NCI-H2081 (cell line): ENCODE data around the gene MPHOSPH8.
"Not testable (repeated sequence)": the region's sequence is repeated elsewhere in the genome, so short reads cannot be mapped to it uniquely, and the experiment has no call there.

Experiments
- DNase-seq, 2 experiments: peaks; one replicate each; lab custom pipeline; 2025; lab: John Stamatoyannopoulos, UW

MPHOSPH8 gene

DNA sequence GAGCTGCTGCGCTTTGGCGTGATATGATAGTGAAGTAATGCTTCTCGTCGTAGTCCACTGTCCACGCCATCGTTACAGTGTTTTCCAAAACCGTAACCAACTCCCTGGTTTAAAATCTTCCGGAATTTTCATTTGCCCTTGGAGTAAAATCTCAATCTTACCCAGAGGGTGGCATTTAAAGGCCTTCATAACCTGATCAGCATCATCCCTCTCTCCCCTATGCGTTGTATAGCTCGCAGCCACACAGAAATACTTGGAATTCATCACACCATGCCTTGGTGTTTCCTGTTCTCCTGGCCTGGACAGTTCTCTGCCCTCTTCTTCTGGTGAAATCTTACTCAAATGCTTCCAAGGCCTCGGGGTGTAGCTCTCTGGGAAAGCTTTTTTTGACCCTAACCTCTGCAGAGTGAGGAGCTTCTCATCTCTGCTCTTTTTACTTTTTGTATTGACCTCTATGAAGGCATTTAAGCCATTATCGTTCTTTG is 839 bp downstream of the MPHOSPH8 start:
- DNase-seq = peak in 1 of 2 experiments; percentile 1

DNA sequence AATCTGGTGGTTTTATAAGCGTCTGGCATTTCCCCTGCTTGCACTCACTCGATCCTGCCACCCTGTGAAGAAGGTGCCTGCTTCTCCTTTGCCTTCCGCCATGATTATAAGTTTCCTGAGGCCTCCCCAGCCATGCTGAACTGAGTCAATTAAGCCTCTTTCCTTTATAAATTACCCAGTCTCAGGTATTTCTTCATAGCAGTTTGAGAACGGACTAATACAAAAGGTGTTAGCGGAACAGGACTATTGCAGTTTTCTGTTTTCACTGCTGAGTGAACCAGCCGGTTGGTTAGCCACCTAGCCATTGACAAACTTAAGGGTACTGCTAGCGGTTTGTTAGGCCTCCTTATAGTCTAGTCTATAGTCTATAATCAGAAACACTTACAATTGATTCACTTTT is 2.5 kb downstream of the MPHOSPH8 start:
- not testable (repeated sequence) for DNase-seq

DNA sequence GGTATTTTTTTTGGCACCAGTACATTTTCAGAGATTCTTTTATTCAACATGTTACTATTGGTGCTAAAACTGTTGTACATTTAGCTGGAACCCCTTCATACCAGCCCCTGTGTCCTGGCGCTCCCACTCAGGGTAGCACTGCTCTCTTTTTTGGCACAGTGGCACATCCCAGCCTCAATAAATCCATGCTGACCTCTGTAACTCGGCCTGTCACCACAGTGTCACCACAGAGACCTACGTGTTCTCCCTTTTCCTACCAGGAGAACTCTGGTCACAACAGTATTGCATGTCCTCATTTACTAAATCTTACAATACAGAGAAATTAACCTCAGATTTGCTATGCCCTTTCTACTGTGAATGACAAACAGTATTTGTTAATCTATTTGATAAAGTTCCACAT is 10.2 kb downstream of the MPHOSPH8 start:
- DNase-seq = no peak

DNA sequence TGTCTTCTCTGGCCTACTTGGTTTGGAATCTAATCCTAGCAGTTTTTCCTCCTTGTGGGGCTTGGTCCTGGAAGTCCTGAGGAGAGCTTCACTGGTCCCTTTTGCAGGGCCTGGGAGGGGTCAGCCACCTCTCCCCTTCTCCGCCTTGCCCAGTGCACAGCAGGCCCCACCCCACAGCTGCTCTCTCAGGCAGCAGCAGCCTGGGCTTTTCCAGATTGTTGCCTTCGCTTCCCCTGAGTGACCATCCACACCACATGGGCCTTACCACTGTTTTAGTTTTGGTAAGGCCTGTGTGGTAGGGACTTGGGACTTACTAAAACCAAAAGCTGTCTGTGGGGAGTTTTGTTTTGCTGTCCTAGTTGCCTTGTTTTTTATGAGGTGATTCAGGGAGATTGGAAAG is 11.5 kb downstream of the MPHOSPH8 start:
- DNase-seq = no peak

DNA sequence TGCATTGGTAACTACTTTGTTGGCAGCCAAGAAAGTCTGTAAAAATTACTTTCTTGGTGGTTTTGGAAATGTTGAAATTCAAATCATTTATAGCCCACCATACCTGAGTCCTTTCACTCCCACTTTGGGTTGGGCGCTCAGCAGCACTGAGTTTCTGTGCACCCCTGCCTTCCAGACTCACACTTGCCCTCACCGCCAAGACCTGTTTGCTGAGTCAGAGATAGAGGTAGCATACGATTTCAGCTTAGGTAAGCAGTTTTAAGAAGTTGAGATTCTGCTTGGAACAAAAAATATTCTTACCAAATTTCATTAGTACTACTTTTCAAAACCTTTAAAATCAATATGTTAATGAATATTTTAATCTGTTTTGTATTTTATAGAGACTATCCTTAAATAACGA is 12.6 kb downstream of the MPHOSPH8 start:
- DNase-seq = no peak

DNA sequence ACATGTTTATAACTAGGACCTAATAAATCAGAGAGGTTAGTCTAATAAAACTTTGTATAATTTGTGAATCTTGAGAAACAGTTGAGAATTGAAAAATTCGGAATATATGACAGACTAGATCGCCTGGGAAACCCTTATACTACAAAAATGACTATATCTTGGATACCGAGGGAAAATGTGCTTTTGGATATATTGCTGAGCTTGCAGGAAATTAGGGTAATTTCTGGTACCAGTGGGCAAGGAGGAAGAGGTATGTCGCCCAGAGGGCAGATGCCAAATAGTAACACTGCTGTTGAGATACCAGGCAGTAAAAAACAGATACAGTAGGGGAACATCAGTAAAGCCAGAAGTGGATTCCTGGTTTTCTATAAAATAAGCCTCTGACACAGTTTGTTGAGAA is 17.3 kb downstream of the MPHOSPH8 start:
- DNase-seq = no peak

DNA sequence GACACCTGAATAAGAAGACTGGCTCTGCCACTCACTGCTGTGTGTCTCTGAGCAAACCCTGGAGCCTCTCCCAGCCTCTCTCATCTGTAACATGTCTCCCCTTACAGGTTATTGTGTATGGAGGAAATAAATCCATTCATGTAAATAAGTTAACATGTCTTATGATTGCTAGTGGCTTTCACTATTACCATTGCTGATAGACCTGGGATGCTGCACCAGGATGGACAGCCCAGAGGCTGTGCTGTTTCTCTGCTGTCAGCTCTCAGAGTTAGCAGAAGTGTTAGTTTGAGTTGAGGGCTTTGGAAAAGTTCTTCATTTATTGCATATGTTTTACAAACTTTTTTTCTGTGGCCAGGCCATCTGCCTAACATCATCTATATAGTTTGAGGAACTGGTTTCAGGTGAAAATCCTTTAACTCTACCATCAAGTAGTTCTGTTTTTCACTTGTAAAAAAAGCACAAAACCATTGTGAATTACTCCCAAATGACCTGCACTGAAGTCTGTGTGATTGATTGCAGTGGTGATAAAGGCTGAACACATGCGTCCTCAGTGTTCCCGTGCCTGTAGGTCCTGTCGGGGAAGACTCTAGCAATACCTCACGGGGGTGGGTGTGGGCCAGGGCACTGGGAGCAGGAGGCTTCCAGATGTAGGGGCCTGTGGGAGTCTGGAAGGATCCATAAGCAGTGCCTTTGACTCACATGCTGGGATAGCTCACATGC is 24.6 kb downstream of the MPHOSPH8 start:
- DNase-seq = no peak

DNA sequence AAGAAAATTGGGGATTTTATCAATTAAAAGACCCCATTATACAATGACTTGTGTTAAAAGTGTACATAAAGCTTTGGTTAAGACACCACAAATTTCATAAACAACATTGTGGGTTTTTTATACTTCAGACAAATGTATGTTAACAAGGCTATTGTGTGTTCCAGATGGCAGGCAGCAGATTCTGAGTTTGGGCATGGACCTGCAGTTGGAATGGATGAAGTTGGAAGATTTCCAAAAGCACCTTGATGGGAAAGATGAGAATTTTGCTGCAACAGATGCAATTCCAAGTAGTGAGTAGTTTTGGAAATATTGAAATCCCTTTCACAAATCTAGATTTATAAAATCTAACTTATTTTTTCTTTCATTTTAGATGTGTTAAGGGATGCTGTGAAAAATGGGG is 25.4 kb downstream of the MPHOSPH8 start:
- DNase-seq = no peak

DNA sequence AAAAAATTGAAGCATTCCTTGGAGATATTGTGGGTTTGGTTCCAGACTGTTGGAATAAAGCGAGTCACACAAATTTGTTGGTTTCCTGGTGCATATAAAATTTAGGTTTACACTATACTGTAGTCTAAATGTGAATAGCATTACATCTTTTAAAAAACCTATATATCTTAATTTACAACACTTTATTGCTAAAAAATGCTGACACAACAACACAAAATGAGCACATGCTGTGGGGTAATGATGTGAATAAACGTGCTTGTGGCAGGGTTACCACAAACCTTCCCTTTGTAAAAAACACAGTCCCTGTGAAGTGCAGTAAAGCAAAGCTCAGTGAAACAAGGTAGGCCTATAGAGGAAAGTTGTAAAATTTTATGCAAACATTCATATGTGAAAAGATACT is 27.7 kb downstream of the MPHOSPH8 start:
- no peak for DNase-seq

DNA sequence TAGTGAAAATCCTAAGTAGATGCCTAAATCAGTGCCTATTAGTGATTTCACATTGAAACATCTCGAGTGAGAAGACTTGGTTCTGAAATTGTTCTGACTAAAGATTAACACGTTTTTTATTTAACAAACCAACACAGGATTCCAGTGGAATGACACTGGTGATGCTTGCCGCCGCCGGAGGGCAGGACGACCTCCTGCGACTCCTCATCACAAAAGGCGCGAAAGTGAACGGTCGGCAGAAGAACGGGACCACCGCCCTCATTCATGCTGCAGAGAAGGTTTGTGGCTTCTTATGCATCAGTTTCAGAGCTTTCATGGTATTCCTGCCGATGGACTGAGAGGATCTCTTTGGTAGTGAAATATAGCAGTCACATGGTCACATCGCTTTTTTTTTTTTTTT is 28.1 kb downstream of the MPHOSPH8 start:
- no peak for DNase-seq

DNA sequence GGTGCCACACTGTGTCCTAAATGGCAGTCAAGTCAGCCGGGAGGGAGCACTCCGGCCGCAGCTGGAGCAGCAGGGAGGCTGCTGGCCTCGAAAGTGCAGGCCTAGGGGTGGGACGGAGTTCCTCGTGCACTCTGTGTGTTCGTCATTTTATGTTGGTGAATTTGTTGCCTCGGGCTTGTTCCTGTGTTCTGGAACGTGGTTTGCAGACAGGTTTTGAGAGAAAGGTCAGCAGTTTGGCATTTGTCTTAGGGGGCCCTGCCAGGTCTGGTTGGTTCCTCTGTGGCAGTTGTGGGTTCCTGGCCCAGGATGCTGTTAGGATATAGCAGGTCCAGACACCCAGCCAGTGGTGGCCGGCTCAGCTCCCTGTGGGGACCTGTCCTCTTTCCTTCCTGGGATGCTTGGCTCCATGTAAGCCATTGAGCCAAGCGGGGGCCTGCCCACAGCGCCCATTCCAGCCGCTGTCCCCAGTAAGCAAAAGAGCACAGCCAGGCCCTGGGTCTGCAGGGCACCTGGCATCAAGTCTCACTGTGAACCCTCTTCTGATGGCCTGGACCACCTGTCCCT is 30.0 kb downstream of the MPHOSPH8 start:
- DNase-seq = no peak

DNA sequence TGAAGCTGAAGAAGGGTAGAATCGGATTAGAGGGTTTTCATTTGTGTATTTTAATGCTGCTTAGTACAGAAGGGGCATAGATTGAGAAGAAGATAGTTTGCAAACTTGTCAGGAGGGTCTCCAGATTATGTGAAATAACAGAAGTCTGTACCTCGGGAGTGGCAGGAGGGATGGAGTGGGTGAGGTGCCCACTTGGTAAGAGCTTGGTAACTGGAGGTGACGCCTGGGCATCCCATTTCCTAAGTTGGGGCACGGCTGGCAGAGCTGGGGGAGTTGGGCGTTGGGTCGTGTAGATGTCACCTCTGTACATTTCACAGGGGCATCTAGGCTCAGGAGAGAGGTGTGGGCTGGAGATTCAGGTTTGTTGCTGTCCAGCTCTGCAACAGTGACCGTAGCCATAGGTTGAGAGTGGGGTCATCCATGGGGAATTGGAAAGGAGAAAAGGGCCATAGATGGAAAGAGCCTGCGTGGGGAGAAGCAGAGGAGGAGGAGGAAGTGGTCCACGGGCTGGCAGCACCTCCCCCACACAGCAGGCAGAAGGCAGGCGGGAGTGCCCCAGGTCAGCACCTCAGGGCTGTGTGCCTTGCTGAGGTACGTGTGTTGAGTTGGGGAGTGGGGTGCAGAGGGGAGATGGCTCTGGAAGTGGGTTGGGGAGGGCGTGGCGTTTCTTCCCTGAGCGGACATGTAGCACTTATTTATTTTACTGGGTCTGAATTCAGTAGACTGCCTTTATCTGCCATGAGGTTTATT is 31.2 kb downstream of the MPHOSPH8 start:
- no peak for DNase-seq

DNA sequence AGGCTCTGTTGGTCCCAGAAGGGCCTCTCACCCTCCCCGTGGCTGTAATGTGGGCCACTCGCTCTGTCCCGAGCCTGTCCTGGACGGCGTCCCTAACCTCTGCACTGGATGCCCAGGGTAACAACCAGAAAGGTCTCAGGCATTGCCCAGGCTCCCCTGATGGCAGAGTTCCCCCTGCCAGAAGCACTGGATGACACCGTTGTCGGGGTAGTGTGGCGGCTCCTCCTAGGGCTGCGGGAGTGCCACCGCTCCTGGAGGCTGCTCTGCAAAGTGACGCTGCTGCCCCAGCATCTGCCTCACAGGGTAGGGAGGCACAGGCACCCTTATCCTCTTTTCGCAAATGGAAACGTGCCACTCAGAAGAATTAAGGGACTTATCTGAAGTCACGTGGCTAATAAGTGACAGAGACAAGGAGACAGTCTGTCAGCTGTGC is 32.0 kb downstream of the MPHOSPH8 start:
- no peak for DNase-seq

DNA sequence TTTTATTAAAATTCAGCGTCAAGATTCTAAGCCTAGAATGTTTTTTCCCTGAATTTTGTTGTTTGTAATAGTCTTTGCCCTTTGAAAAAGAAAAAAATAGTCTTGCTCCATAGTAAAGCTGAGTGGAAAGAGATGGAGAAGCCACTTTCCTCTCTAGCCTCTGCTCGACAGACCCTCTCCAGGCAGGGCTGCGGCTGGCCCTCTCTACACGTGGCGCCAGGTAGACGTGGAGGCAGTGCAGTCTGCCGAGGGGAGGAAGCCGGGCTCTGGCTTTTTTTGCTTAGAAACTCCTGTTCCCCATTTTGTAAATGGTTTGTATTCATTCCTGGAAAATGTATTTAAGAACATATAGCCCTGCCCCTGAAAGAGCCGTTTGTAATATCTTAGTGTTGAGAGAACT is 35.3 kb downstream of the MPHOSPH8 start:
- DNase-seq = no peak

DNA sequence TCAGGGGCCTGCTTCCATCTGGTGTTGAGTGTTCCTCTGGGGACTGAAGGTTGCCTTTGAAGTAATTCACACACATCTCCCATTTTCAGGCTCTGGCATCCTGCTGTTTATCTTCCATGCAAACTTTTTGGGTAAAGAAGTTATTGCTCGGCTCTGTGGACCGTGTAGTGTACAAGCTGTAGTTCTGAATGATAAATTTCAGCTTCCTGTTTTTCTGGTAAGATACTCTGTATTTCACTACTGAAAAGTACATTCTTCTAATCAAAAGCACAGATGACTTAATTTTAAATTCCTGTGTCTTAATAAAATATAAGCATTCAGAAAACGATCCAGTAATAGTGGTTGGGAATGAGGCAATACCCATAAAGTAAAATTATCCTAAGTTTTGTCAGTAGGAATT is 36.7 kb downstream of the MPHOSPH8 start:
- no peak for DNase-seq

DNA sequence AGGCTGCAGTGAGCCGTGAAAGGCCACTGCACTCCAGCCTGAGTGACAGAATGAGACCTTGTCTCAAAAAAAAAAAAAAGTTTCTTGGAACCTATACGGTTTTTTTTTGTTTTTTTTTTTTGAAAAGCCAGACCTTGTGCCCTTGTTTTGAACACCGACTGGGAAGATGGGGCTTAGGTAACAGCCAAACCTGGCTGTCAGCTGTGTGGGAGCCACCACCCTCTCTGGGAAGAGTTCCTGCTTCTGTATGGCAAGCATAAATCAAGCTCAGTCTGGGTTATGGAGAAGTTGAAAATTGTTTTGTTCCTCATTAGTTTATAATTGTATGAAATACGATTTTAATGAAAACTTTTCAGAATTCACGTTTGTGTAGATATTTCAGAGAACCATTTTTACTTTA is 39.5 kb downstream of the MPHOSPH8 start:
- DNase-seq = no peak

DNA sequence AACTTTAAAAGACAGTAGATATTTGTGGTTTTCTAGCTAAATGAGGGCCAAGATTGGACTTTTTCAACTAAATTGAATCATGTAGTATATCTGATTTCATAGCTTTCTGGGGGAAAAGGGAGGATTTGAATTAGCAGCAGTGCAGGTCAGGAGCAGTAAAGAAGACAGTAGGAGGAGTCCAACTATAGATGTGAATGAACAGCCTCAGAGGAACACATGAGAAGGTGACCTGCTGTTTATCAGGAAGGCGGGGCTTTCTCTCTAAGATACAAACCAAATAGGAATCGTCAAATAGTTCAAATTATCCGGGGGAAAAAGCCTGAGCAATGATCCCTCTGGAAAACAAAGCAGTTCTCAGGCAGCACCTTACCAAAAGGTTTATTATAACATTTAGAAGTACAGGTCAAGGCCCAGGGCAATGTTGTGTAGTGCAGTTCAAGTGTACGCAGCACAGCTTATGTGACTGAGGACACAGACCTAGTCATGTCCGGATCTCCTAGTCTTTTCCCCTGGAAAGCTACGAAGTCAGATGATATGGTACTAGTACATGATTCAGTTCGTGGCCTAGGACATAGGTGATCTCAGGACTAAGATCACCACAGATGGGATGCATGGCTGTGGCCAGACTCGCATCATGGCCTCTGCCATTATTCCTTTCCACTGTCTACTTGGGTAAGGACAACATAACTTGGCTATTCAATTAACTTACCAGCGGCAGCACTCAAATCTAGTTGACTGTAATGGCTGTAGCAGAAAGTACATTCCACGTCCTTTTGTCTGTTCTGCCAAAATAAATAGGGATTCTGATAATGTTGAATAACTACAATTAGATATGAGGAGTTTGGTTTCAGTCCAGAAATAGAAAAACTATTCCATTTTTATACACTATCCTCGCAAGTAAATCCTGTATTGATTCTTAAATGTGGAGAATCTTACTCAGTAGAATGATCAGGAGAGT is 40.3 kb downstream of the MPHOSPH8 start:
- DNase-seq = no peak

DNA sequence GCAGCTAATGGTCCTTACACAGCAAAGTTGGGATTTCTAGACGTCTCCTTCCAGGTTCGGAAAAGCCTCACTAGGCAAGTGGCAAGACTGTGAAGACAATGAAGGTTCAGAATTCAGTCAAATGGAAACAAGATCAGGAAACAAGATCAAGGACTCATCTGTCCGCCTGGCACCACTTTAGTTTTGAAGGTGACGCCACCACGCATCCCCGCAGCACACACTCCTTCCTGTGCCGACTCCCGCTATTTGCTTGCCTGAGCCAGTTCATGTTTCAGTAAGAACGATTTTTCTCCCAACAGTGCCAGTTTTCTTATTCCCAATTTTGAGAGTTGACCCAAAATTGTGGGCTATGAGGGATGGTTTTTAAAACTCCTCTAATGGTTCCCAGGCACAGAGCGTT is 41.4 kb downstream of the MPHOSPH8 start:
- DNase-seq = no peak

DNA sequence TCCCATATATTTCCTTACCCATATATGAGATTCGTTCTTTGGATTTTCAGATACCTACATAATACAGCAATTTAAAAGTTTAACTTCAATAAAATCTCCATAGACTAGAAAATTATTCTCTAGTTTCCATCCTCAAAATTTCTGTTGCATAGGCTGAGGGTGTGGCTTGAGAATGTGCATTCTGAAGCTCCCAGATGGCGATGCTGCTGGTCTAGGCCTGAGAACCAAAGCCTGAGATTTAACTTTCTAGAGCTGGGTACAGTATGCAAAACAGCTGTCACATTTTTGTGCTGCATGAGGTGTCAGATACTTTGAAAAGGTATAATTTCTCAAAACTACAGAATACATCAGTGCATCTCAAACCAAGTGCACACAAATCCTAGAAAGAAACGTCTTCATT is 42.7 kb downstream of the MPHOSPH8 start:
- DNase-seq = no peak

DNA sequence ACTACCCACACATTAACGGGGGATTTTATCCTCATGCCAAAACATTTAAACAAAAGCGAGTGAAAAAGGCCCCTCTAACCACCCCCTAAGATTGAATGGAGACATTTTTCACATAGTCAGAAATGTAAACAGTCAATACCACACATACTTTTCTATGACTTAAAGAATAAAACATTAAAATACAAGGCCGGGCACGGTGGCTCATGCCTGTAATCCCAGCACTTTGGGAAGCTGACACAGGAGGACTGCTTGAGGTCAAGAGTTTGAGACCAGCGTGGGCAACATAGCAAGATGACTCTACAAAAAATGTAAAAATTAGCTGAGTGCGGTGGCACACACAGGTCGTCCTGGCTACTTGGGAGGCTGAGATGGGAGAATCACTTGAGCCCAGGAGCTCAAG is 47.3 kb downstream of the MPHOSPH8 start:
- no peak for DNase-seq

DNA sequence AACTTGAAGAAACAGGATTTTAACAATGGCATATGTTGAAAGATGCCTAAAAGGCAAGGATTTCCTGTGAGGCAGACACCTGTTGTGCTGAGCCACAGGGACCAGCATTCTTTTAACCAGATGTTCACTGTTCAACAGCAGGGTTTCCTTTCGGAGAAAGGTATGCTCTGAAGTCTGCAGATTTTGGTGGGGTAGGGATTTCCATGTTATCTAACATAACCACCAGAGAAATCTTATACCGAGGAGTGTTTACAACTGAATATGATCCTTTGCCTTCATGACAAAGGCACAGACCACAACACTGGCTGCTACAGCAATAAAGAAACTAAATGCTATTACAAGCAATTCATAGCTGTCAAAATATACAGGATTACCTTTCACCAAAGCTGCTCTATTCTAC is 48.1 kb downstream of the MPHOSPH8 start:
- DNase-seq = no peak

DNA sequence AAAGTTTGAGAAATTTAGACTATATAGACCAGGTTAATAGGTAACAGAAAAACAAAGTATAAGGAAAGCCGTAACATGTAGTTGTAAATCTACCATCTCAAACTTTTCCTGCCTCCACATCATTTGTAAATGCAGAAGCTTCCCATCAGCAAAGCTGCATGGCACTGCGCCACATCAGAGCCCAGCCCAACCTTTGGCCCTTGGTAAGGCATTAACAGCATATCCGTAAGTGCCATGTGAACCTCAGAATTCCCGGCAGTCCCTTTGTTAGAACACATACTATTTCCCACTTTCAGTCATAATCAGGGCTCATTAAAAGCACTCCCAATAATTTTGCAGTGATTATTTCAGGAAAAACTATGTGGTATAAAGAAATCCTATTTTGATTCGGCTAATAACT is 51.6 kb downstream of the MPHOSPH8 start:
- no peak for DNase-seq
